HCT116 (cell line): ENCODE measurements around the gene VTI1A. TPM values are rescaled to one million over a fixed set of nuclear protein-coding genes. Genes with fewer than 3 reads are reported as not detected.

Experiments
- ATAC-seq: fragments of 200-7000 bp; cut with Tn5 transposase; 2 replicates; pipeline ENCODE4 v1.9.1; 2020; ENCODE audit warnings: mild to moderate bottlenecking, moderate library complexity
- BruUV-seq: library from RNA; stranded (reverse); fragments of 400-500 nt; replicated peaks from 2 replicates; lab custom pipeline; 2021; lab: Mats Ljungman, UMichigan
- CTCF ChIA-PET: fragments of 300-600 bp; sonication (Branson Sonifier 250); formaldehyde crosslinking; loops from one replicate; lab custom pipeline; 2021; ENCODE audit warnings: antibody characterized with exemption; lab: Charles Lee
- POLR2A ChIA-PET: fragments of 300-600, 350-600 bp; sonication (Branson Sonifier 250); formaldehyde crosslinking; loops from one replicate; lab custom pipeline; 2021; ENCODE audit warnings: antibody characterized with exemption; lab: Charles Lee
- RAD21 ChIA-PET, 2 experiments: fragments of 300-600 bp; sonication (Branson Sonifier 250); formaldehyde crosslinking; loops; one replicate each; lab custom pipeline; 2023; ENCODE audit warnings: low total read pairs in 2 of 2; ENCODE audit not compliant: uncharacterized antibody in 2 of 2, unreplicated experiment in 2 of 2, low non-redundant PET in 1 of 2; lab: Charles Lee
- DNase-seq: peaks from one replicate; pipeline ENCODE4 v3.0.0-alpha.2; 2010; ENCODE audit warnings: low read depth, low spot score
- H2AFZ ChIP-seq: fragments of 200-600 bp; shearing (Covaris generic), sonication (generic); 2 replicates; pipeline ENCODE4 v1.6.1; 2017; ENCODE audit warnings: low read depth, mixed run types, mixed read lengths, antibody characterized with exemption, low read length; ENCODE audit not compliant: poor library complexity, severe bottlenecking
- H3K27ac ChIP-seq: 2 replicates; pipeline ENCODE4 v1.5.1; 2012; ENCODE audit warnings: low read depth, low read length
- H3K27me3 ChIP-seq: fragments of 200-600 bp; sonication (generic); 2 replicates; pipeline ENCODE4 v1.6.1; 2016; ENCODE audit warnings: mixed run types, low read length, mixed read lengths; ENCODE audit not compliant: insufficient read depth
- H3K36me3 ChIP-seq, 2 experiments: fragments of 200-500 bp in 1 of 2; fragments of 200-600 bp in 1 of 2; sonication (Bioruptor generic) in 1 of 2; sonication (generic) in 1 of 2; 2 replicates each; pipeline versions ENCODE4 v1.5.1 to v1.6.1; 2014 to 2016; ENCODE audit warnings: low read length in 2 of 2, inconsistent platforms in 1 of 2, mixed read lengths in 1 of 2, mixed run types in 1 of 2; ENCODE audit not compliant: insufficient read depth in 2 of 2, control insufficient read depth in 1 of 2
- H3K4me1 ChIP-seq, 2 experiments: fragments of 200-600 bp in 1 of 2; sonication (generic) in 1 of 2; 2 replicates each; pipeline versions ENCODE4 v1.5.1 to v1.6.1; 2012 to 2017; ENCODE audit warnings: low read length in 2 of 2, inconsistent platforms in 1 of 2, mild to moderate bottlenecking in 1 of 2, mixed read lengths in 1 of 2, mixed run types in 1 of 2, moderate library complexity in 1 of 2; ENCODE audit not compliant: insufficient read depth in 2 of 2, control insufficient read depth in 1 of 2
- H3K4me2 ChIP-seq: fragments of 200-600 bp; sonication (generic); 2 replicates; pipeline ENCODE4 v1.6.1; 2017; ENCODE audit warnings: mixed run types, low read length, mixed read lengths
- H3K4me3 ChIP-seq, 2 experiments: fragments of 200-600 bp in 1 of 2; sonication (generic) in 1 of 2; replicated peaks in 1 of 2; 2 replicates each; pipeline ENCODE4 v1.5.1; 2011 to 2016; ENCODE audit warnings: low read length in 2 of 2, control low read depth in 1 of 2, low read depth in 1 of 2, mild to moderate bottlenecking in 1 of 2, mixed read lengths in 1 of 2, mixed run types in 1 of 2
- H3K79me2 ChIP-seq: fragments of 200-600 bp; sonication (generic); 2 replicates; pipeline ENCODE4 v1.6.1; 2017; ENCODE audit warnings: mild to moderate bottlenecking, mixed run types, low read length, moderate library complexity, mixed read lengths; ENCODE audit not compliant: insufficient read depth
- H3K9ac ChIP-seq: fragments of 200-600 bp; sonication (generic); 2 replicates; pipeline ENCODE4 v1.6.1; 2016; ENCODE audit warnings: low read length, mixed read lengths
- H3K9me2 ChIP-seq: fragments of 200-600 bp; sonication (generic), shearing (Covaris generic); 2 replicates; pipeline ENCODE4 v1.6.1; 2017; ENCODE audit warnings: mixed run types, mild to moderate bottlenecking, moderate library complexity; ENCODE audit not compliant: insufficient read depth
- H3K9me3 ChIP-seq, 2 experiments: fragments of 200-500 bp in 1 of 2; fragments of 200-600 bp in 1 of 2; sonication (Bioruptor generic) in 1 of 2; sonication (generic) in 1 of 2; 2 replicates each; pipeline ENCODE4 v1.6.1; 2014 to 2017; ENCODE audit warnings: low read length in 2 of 2, mixed read lengths in 2 of 2, inconsistent platforms in 1 of 2, low read depth in 1 of 2, mild to moderate bottlenecking in 1 of 2, mixed run types in 1 of 2, moderate library complexity in 1 of 2; ENCODE audit not compliant: control insufficient read depth in 1 of 2, insufficient read depth in 1 of 2
- H4K20me1 ChIP-seq: fragments of 200-600 bp; sonication (generic), shearing (Covaris generic); 2 replicates; pipeline ENCODE4 v1.6.1; 2017; ENCODE audit warnings: mixed run types, mild to moderate bottlenecking, moderate library complexity; ENCODE audit not compliant: insufficient read depth
- ATF3 ChIP-seq: IDR thresholded peaks from 2 replicates; pipeline ENCODE4 v1.6.1; 2012
- CBX3 ChIP-seq: IDR thresholded peaks from 2 replicates; pipeline ENCODE4 v1.6.1; 2012; ENCODE audit warnings: low read depth
- CEBPB ChIP-seq: IDR thresholded peaks from 2 replicates; pipeline ENCODE4 v1.6.1; 2012; ENCODE audit warnings: low read depth
- CTCF ChIP-seq, 3 experiments: fragments of 200-600 bp in 1 of 3; sonication (generic) in 1 of 3; IDR thresholded peaks in 2 of 3; conservative IDR thresholded peaks in 1 of 3; 2 replicates each; pipeline ENCODE4 v1.5.1; 2012 to 2017; ENCODE audit warnings: low read depth in 2 of 3, low read length in 2 of 3, antibody characterized with exemption in 1 of 3, borderline replicate concordance in 1 of 3, control low read depth in 1 of 3, mild to moderate bottlenecking in 1 of 3, mixed read lengths in 1 of 3, mixed run types in 1 of 3, moderate library complexity in 1 of 3; ENCODE audit not compliant: insufficient read depth in 1 of 3
- EGR1 ChIP-seq: IDR thresholded peaks from 2 replicates; pipeline ENCODE4 v1.6.1; 2012; ENCODE audit warnings: low read depth
- EZH2 ChIP-seq: fragments of 200-600 bp; sonication (generic); IDR thresholded peaks from 2 replicates; pipeline ENCODE4 v1.6.1; 2017; ENCODE audit warnings: antibody characterized with exemption, mixed run types
- FOSL1 ChIP-seq: IDR thresholded peaks from 2 replicates; pipeline ENCODE4 v1.6.1; 2012; ENCODE audit warnings: low read depth
- JUND ChIP-seq: IDR thresholded peaks from 2 replicates; pipeline ENCODE4 v1.6.1; 2012
- MAX ChIP-seq: IDR thresholded peaks from 2 replicates; pipeline ENCODE4 v1.6.1; 2012
- POLR2A ChIP-seq: IDR thresholded peaks from 2 replicates; pipeline ENCODE4 v1.7.0; 2011; ENCODE audit warnings: borderline replicate concordance; ENCODE audit not compliant: insufficient read depth, insufficient read length; ENCODE audit errors: extremely low read depth
- POLR2AphosphoS5 ChIP-seq: IDR thresholded peaks from 2 replicates; pipeline ENCODE4 v1.6.1; 2011; ENCODE audit warnings: mild to moderate bottlenecking, low read depth, low read length, moderate library complexity
- RAD21 ChIP-seq: IDR thresholded peaks from 2 replicates; pipeline ENCODE4 v1.6.1; 2012; ENCODE audit warnings: low read depth, mild to moderate bottlenecking
- SRF ChIP-seq: IDR thresholded peaks from 2 replicates; pipeline ENCODE4 v1.6.1; 2012; ENCODE audit warnings: low read depth
- TCF7L2 ChIP-seq: IDR thresholded peaks from 2 replicates; pipeline ENCODE4 v1.7.0; 2011; ENCODE audit warnings: borderline replicate concordance, inconsistent platforms; ENCODE audit not compliant: insufficient read depth, insufficient read length; ENCODE audit errors: extremely low read depth
- YY1 ChIP-seq: IDR thresholded peaks from 2 replicates; pipeline ENCODE4 v1.6.1; 2011; ENCODE audit warnings: low read length, low read depth, moderate library complexity, mild to moderate bottlenecking; ENCODE audit not compliant: insufficient replicate concordance; ENCODE audit errors: extremely low read depth
- ZBTB33 ChIP-seq: IDR thresholded peaks from 2 replicates; pipeline ENCODE4 v1.6.1; 2011; ENCODE audit warnings: mild to moderate bottlenecking, low read length, moderate library complexity; ENCODE audit not compliant: insufficient replicate concordance; ENCODE audit errors: extremely low read depth
- ZNF274 ChIP-seq: fragments of 200-500 bp; sonication (Bioruptor generic); IDR thresholded peaks from 2 replicates; pipeline ENCODE4 v1.6.1; 2014; ENCODE audit warnings: mild to moderate bottlenecking, low read depth, low read length, inconsistent platforms
- intact Hi-C: fragments of 100-400 bp; cut with micrococcal nuclease; formaldehyde crosslinking; loops from 2 replicates; pipeline ENCODE4 v1.10.0; 2022
- total RNA-seq: library from RNA; stranded (reverse); gene quantifications from one replicate; pipeline ENCODE4 v1.2.1, GENCODE V29; 2021; ENCODE audit not compliant: unreplicated experiment

The VTI1A gene
- total RNA-seq, 1 experiment from 2014 or later = 80.7 TPM

- no TSS peak for BruUV-seq
- Histone ChIP-seq H3K4me3 (no peak overlapping the region), H4K20me1 (no peaks in the 10 kb centered on the region), H3K9me2 (no peaks in the 10 kb centered on the region), H3K79me2 (peaks cover 3% of the 10 kb centered on the region; the same call in 1 of the 2 replicates), H3K4me1 (peaks cover 76 to 77% of the 10 kb centered on the region in 2 experiments), H3K9me3 (no peaks in the 10 kb centered on the region), H3K4me2 (0 out of 2 replicates have a peak overlapping the region, but pooled peaks have one; percentile 1), H2AFZ (no peak overlapping the region), H3K36me3 (peaks cover 0 to 4% of the 10 kb centered on the region in 2 experiments; a peak in 1 of 4 replicates), H3K27ac (no peak overlapping the region), H3K9ac (no peak overlapping the region), H3K27me3 (no peaks in the 10 kb centered on the region)
- intact Hi-C loops = loop anchor here (5.0 to 10.0 kb wide), 3 partner anchors 143 to 332 kb away; partner anchors contain the start of gene TCF7L2
- DNase-seq (no peak), ATAC-seq (no peak)
- ChIA-PET POLR2A (interaction anchor here (0.6 kb wide), 1 partner anchor 139 kb away, joined by 4 read pairs; no protein-coding TSS in a partner anchor), CTCF (no interaction called here), RAD21 (no interaction called here)
- TF ChIP-seq FOSL1 (no peak), CBX3 (no peak), JUND (no peak), YY1 (no peak), POLR2A (no peak), MAX (no peak), ATF3 (no peak), TCF7L2 (no peak), EGR1 (no peak), EZH2 (no peak), SRF (no peak), ZNF274 (no peak), ZBTB33 (no peak), POLR2AphosphoS5 (no peak), CEBPB (no peak), CTCF (IDR thresholded peaks at IDR 0.05 in 2 of 3, conservative IDR thresholded peaks at IDR 0.05 in 1 of 3; ENCODE audit: borderline replicate concordance in 1 of 3, insufficient read depth in 1 of 3, low read depth in 2 of 3, low read length in 2 of 3) (no peak), RAD21 (no peak)
Observed at GRCh38 chr10:112809736-112810135, 362.7 kb downstream of the VTI1A start.
